NCI-H2196 treated with DMSO at 0.1 percent for 48 hours (cell line): ENCODE data around the gene FAM193B.
A peak's percentile ranks its signal among the peaks of the same experiment; 100 is the strongest.
"Not testable (repeated sequence)": the region's sequence is repeated elsewhere in the genome, so short reads cannot be mapped to it uniquely, and the experiment has no call there.

Experiments used
- DNase-seq: peaks from one replicate; lab custom pipeline; 2025; ENCODE audit not compliant: unreplicated experiment; lab: John Stamatoyannopoulos, UW

The FAM193B gene

DNA sequence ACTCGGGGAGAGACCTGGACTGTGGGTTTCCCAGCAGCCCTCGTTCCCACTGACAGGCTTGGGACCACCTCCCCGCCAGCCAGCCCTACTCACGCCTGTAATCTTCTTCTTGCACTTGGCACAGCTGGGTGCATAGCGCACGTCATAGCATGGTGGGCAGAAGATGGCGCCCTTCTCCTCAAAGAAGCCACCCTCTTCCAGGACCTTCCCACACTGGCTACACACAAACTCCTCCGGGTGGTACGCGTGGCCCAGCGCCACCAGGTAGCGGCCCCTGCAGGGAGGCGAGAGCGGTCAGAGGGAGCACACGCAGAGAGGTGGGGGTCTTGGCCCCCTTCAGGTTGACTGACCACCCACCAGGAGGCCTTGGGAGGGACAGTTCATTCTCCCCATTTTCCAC is 66.4 kb downstream of the FAM193B start:
- DNase-seq, result no peak

DNA sequence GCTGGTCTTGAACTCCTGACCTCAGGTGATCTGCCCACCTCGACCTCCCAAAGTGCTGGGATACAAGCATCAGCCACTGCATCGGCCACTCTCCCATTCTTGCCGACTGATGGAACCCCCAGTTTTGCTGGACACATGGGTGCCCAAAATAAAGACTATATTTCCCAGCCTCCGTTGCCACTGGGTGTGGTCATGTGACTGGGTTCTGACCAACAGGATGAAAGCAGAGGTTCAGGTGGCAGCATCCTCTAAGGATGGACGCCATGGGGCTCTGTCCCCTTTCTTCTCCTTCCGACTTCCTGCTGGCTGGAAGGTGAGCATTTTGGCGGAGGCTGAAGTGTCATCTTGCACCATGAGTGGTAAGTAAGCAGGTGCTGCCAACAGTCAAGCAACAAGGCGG is 67.2 kb downstream of the FAM193B start:
- no peak for DNase-seq

DNA sequence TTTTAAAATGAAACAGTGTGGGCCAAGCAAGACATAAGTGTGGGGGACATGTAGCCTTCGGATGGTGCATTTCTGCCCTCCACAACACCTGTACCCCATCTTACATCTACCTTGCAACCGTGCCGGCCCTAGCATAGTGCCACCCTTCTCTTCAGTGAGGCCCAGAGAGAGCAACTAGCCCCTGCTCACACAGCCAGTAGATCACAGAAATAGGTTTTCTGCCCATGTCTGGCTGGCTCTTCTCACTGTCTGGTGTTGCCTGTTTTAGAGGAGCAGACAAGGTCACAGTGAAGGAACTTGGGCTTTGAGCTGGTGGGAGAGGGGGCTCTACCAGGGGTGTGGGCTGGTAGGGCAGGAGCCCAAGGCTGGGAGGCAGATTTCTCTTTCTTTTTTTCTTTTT is 68.1 kb downstream of the FAM193B start:
- no peak for DNase-seq

DNA sequence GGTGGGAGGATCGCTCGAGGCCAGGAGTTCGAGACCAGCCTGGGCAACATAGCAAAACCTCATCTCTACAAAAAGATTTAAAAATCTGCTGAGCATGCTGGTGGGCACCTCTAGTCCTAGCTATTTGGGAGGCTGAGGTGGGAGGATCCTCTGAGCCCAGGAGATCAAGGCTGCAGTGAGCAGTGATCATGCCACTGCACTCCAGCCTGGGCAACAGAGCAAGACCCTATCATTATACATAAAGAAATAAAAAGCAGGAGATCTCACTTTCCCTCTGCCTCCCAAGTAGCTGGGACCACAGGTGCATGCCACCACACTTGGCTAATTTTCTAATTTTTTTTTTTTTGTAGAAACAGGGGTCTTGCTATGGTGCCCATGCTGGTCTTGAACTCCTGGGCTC is 68.6 kb downstream of the FAM193B start:
- DNase-seq, result not testable (repeated sequence)

DNA sequence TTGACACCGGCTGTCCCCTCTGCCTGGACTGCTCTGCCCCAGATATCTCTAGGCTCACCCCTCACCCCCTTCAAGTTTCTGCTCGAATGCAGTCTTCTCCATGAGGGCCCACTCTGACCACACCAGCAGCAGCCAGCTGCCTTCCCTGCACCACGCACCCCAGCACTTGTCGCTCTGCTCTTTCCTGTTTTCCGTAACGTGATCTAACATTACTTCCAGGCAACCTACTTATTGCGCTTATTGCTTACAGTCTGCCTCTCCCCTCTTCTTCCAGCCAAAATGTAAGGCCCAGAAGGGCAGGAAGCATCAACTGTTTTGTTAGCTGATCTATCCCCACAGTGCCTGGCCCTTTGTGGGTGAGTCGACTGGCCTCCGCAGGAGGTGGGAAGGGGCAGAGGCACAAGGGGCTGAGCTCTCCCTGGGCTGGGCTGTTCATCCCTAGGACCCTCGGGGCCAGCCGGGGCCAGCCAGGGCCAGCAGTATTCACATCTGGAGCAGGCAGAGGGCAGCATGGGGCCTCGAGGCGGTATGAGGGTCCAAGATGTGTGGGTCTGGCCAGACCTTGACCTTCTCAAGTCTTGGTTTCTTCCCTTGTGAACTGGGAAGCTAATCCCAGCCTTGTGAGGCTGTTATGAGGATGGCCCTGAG is 69.3 kb downstream of the FAM193B start:
- DNase-seq, result no peak

DNA sequence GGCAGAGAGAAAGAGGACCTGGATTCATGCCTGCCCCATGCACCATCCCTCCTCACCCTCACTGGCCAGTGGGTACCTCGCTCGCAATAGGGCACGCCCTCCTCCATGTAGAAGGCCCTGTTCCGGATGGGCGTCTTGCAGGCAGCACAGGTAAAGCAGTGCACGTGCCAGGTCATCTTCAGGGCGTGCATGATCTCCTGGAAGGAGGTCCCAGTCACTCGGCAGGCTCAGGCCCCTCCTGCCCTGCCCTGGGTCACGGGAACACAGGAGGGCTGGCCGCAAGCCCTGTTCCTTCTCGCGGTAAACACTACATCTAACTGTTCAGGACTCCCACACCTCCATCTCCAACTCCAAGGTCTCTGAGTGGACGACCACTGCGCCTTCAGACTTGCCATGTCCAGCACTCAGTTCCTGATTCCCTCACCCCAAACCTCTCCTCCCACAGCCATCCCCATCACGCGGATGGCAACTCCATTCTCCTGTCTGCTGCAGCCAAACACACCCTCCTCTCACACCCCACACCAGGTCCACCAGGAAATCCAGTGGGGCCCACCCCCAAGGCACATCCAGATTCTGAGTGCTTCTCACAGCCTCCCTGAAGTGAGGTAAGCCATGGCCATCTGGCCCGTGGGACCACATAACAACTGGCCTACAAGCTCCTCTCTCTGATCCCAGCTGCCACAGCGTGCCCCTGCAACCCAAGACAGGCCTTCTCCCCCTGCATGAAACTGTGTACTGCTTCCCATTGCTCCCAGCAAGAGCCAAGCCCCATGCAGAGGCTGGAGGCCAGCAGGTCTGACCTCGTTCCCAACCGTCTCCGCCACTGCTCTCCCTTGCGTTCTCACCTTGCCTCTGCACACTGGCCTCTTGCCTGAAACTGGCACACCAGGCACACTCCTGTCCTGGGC is 70.1 kb downstream of the FAM193B start:
- DNase-seq, result no peak

DNA sequence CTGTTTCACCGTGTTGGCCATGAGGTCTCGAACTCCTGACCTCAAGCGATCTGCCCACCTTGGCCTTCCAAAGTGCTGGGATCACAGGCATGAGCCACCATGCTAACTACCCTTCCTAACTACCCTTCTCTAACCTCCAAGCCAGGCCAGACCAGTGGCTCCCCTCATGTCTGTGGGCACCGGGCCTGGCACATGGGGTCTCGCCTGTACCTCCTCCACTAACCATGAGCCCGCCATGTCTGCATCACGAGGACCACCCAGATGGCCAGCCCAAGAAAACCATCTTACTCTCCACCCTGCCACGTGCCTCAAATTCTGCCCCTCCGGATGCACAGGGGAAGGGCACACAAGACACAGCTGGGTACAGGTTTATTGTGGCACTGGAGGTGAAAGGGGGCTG is 71.3 kb downstream of the FAM193B start:
- DNase-seq, result no peak

DNA sequence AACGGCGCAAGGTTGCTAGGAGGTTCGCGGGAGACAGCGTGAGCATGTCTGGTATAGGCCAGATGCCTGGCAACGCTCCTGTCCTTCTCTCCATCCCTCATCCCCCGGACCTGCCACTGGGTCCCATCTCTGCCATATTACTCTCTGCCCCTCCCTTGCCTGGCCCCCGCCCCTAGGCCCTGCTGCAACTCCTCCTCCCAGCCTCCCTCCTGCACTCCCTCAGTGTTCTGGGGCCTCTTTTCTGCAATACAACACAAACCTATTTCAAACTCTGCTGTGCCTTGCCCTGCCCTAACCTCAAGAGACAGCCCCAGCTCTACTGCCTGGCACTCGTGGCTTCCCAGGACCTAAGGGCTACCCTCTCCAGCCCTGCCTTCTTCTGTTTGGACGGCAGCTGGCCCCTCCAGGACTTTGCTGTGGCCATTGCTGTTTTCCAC is 72.0 kb downstream of the FAM193B start:
- DNase-seq, result no peak

DNA sequence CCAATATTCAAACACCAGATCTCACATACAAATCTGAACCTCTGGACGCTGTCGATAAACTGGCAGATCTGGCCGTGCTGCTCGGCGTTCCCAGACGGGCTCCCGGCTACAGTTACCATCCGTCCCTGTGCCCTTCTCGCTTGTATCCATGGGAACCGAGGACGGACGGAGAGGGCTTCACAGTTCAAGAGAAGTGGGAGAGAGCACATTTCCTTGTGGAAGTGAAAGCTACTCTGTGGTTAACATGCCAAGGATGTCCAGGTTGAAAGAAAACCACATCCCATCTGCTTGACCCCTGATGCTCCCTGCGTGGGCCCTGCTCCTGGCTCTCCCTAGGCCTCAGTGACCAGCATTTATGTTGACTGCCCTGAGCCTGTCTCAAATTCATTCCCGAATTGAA is 74.6 kb downstream of the FAM193B start:
- DNase-seq, result no peak

DNA sequence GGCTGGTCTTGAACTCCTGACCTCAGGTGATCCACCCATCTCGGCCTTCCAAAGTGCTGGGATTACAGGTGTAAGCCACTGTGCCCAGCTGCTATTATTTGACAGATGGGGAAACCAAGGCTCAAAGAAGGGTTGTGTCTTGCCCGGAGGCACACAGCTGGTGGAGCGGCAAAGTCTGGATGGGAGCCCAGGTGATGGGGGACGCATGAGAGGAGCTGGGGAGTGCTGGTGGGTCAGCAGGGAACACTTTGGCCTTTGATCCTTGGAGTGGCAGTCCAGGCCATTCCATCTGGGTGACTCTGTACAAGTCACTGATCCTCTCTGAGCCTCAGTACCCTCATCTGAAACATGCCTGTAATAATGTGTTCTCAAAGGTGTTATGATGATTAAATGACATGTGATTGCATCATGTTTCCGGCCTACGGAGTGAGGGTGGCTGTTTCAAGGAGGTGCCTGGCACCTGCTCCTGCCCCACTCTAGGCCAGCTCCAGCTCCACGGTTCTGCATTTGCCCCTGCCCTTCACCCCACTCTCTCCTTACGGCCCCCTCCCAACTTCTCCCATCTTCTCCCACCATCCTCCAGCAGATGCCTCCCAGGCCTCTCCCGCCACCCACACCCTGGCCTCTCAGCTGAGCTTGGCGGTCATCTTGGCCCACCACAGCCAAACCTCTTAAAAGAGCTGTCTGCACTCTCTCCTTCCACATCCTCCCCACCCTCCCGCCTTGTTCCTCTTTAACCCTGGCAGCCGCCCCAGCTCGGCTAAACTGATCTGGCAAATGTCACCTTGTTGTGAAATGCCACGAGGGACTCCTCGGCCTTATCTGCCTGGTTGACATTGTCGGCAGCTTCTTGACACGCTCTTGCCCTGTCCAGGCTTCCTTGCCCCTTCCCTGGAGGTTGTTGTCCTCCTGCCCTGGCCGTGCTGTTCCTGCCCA is 75.4 kb downstream of the FAM193B start:
- peak; percentile 57 for DNase-seq

DNA sequence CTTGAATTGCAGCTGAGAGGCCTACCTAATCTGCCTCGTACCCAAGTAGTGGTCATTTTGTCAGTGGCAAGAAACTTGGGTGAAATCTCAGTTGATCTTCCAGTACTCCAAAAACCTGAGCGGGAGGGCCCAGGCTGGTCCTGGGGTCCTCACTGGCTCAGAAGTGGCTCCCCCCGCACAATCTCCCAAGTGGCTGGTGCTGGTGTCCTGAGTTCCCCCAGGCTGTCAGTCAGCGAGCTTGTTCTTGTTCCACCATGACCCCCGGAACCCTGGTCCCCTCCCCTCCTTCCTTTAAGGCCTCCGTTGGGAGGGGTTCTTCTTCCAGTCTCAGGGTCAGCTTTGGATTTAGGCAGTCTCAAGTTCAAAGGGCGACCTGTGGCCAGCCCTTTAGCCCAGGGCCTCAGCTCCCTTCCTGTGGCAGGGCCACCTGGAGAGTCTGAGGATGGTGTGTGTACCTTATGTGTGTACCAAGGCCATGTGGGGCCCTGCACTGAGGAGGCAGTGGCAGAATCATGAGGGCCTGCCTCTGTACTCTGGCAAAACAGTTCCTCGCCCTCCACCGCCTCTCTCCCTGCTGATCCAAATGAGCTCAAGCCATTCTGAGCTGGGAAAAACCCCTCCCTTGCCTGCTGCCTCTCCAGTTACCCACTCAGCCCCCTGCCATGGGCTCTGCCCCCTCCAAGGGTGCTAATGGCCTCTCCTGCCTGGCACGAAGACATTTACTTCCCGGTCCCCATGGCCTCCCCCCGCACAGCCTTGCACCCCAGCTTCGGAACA is 76.5 kb downstream of the FAM193B start:
- no peak for DNase-seq

DNA sequence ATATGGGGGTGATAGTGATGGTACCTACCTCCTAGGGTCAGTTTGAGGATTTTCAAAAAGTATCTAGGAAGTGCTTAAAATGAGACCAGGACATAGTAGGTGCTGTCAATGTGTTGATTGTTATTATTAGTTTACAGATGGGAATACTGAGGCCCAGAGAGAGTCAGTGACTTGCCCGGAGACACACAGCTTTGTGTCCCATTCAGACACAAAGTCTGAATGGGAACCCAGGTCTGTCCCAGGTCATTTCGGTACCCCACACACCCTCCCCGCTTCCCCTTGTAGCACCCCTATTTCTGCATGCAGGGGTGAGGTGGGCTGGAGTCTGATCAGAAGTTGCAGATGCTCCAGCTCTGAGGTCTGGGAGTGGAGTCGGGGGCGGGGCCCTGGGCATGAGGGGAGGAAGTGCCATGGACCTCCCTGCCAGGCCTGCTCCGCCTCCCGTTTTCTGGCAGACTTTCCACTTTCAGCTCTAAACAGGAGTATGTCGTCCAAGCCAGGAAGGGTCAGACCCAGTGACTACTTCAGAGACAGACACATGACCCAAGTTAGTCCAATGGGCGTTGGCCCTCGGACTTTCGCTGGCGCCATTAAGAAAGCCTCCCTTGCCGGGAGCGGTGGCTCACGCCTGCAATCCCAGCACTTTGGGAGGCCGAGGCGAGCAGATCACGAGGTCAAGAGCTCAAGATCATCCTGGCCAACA is 77.7 kb downstream of the FAM193B start:
- no peak for DNase-seq

DNA sequence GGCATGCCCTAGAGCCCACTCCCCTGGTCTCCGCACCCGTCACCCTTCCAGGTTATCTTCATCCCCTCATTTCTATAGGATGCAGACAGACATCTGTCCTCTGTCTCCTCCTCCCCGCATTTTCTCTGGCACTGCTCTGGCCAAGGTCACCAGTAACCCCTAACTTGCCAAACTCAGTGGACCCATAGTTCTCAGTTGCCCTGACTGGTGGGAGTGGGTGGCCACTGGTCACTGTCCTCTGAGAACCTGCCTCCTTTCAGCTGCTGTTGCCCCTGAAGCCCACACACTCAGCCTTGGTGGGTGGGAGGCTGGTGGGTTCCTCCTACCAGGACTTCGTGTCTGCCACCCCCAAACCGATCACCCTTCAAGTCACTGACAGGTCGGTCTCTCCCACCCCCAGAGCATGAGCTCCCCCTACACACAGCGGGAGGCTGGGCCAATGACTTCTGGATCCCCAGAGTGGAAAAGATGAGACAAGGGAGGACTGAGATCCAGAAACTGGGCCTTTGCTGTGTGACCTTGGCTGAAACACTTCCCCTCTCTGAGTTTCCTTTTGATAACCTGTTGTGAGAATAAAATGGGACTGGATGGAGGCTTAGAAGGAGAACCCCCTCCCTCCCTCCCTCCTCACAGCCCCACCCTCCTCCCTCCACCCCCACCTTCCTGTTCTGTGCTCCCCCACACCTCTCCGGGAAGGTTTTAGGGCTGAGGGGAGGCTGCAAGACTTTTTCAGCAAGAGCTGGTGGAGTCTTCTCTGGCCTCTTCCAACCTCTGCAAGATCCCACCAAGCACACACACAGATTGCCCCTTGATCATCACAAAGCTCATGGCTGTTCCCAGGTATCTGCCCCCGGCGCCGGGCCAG is 78.6 kb downstream of the FAM193B start:
- no peak for DNase-seq

DNA sequence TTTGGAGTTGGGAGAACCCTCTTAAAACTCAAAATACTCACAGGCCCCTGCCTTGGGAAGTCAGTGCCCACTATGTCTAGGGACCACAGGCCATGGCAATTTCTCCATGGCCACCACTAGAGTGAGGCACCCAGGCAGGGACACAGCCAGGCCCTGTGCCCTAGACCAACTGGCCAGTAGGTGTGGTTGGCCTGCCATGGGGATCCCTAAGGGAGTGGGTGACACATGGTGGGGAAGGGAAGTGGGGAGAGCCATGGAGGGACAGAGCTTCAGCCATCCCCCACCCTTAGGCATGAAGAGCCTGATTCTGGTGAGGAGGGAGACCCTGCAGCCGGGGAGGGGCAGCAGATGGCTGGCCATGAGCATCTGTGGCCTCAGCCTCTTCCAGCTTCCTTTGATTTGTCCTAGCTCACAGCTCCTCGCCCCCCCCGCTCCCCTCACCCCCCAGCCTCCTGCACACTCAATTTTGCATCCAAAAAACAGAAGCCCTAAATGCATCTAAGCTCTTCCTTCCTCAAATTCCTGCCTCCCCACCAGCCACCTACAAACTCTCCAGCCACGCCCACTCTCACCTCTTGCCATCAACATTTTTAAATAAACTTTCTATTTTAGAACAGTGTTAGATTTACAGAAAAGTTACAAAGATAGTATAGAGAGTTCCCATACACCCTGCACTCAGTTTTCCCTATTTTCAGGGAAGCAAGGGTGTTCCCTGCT is 79.4 kb downstream of the FAM193B start:
- DNase-seq, result no peak

DNA sequence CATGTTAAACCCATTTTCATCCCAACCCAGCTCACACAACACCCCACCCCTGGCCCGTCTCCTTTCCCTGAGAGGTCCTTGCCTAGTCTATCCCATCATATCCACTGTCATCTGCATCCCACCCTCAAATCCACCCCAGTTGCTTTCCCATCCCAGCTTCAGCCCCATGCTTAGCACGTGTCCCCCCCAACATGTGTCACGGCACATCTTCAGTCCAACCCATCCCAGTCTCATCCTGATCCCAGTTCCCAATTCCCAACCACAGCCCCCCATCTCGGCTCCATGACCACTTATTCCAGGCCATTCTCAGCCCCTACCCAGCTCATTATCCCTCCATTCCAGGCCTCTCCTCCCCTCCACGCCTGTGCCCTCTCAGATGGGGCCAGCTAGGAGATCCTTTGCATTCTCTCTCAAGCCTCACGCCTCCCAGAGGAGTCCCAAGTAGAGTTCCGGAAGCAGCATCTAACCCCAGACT is 80.3 kb downstream of the FAM193B start:
- DNase-seq, result no peak

DNA sequence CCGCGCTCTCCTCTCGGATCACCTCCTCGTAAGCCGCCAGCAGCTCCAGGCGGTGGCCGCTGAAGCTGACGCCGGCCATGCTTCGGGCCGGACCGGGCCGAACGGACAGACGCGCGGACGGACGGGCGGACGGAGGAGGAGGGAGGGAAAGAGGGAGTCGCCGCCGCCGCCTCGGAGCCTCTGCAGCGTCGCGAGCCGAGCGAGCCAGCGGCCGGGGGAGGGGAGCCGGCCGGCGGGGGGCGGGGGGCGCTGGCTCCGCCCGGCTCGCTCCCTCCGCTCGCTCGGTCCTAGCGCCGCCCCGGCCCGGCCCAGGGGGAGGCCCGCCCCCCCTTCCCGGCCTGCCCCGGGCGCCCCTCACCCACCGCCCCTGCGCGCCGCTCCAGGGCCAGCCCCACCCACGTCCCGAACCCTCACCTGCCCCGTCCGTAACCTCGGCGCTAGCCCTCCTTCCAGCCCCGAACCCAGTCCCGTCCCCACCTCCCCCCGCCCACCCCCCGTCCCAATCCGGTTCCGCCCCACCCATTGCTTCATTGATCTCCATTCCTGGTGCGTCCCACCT is 80.8 kb downstream of the FAM193B start, which contains the start of gene DBN1:
TSS of gene DBN1 (minus strand) at position 192 of the 559 bp plus-strand sequence. CDS start at position 79, 113 bp downstream.
- DNase-seq, result peak; percentile 39
